T47D (cell line): ENCODE data around the gene ZNF808.
"Not testable (repeated sequence)": the region's sequence is repeated elsewhere in the genome, so short reads cannot be mapped to it uniquely, and the experiment has no call there.

ENCODE experiments used
- DNase-seq, 2 experiments: peaks; one replicate each; pipeline versions ENCODE4 v3.0.0 to v3.0.0-alpha.2; 2011 to 2012; ENCODE audit warnings: low read depth in 1 of 2, low spot score in 1 of 2
- JUND ChIP-seq: IDR thresholded peaks from 2 replicates; pipeline ENCODE4 v1.6.1; 2012; ENCODE audit warnings: low read depth
- in situ Hi-C: cut with HindIII; loops from 2 replicates; pipeline ENCODE4 v1.10.0; 2016; ENCODE audit warnings: low sequenced_read_pairs, low pct_unique_long_range_greater_than_20kb

Gene ZNF808

GRCh38 chr19:52585604-52586003 lies 58.1 kb downstream of the ZNF808 start:
- TF ChIP-seq JUND = no peak
- in situ Hi-C loops = no loop called here
- no peak for DNase-seq

GRCh38 chr19:52590728-52591127 lies 63.3 kb downstream of the ZNF808 start:
- TF ChIP-seq JUND = no peak
- in situ Hi-C loops = no loop called here
- DNase-seq = peak in 1 of 2 experiments; percentile 48

GRCh38 chr19:52592301-52592700 lies 64.8 kb downstream of the ZNF808 start:
- no peak for TF ChIP-seq JUND
- in situ Hi-C loops = no loop called here
- no peak for DNase-seq

GRCh38 chr19:52593441-52593840 lies 66.0 kb downstream of the ZNF808 start:
- in situ Hi-C loops, DNase-seq: not testable (repeated sequence)

- in situ Hi-C loops = no loop called here
- peak in 1 of 2 experiments; percentile 26 for DNase-seq
- TF ChIP-seq JUND = no peak
These were observed 71.8 kb downstream of the ZNF808 start for GRCh38 chr19:52599241-52599640.

- in situ Hi-C loops = no loop called here
- no peak for TF ChIP-seq JUND
- DNase-seq = no peak
These were observed 73.2 kb downstream of the ZNF808 start for GRCh38 chr19:52600639-52601024.

- in situ Hi-C loops = no loop called here
- DNase-seq = peak; percentile 67 to 91
- TF ChIP-seq JUND = no peak
These were observed 73.8 kb downstream of the ZNF808 start for GRCh38 chr19:52601025-52601973.

- peak in 1 of 2 experiments; percentile 32 for DNase-seq
- in situ Hi-C loops = not testable (repeated sequence)
These were observed 74.5 kb downstream of the ZNF808 start for GRCh38 chr19:52601974-52602366.

GRCh38 chr19:52602941-52603340 lies 75.5 kb downstream of the ZNF808 start:
- DNase-seq = no peak
- TF ChIP-seq JUND = no peak
- in situ Hi-C loops = no loop called here

GRCh38 chr19:52603558-52604207 lies 76.2 kb downstream of the ZNF808 start:
- in situ Hi-C loops = no loop called here
- no peak for TF ChIP-seq JUND
- no peak for DNase-seq
